CD4-positive, alpha-beta T cell treated with Interleukin-4 for 1 hour (primary cell): ENCODE results near the gene VAC14.
"Not testable (repeated sequence)": the region's sequence is repeated elsewhere in the genome, so short reads cannot be mapped to it uniquely, and the experiment has no call there.

ENCODE experiments used
- DNase-seq, 2 donors: peaks; one replicate each; pipeline ENCODE4 v3.0.0-alpha.2; 2020 to 2022

The VAC14 gene

DNA sequence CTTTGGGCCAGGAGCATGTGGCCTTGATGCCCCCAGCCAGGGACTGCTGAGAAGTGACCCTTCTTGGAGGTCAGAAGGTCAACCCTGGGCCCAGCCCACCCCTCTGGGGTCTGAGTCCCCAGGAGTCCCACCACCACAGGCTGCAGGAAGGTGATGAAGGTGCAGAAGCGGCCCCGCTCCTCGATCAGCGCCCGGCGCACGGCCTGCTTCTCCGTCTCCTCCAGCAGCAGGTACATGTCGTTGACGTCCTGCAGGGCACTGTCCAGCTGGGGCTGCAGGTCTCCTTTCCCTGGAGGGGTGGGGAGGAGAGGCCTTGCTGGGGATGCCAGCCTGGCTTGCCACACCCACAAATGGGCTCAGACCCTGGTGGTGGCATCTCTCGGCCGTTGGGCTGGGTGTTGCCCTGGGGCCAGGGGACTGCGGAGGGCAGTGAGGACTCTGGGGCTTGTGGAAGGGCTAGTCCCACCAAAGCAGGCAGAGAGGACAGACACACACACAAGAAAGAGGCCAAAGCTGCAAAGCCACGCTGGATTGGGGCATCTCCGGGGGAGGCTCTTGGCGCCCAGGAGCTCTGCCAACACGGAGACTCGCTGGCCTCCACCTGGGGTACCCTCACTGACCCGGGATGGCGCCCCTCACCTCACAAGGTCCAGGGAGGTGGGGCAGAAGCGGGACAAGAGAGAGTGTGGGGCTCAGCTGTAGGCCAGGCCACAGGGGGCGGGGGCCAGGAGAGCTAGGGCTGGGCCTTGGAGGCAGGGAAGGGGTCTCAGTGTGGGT lies 122.6 kb downstream of the VAC14 start:
- DNase-seq = no peak

DNA sequence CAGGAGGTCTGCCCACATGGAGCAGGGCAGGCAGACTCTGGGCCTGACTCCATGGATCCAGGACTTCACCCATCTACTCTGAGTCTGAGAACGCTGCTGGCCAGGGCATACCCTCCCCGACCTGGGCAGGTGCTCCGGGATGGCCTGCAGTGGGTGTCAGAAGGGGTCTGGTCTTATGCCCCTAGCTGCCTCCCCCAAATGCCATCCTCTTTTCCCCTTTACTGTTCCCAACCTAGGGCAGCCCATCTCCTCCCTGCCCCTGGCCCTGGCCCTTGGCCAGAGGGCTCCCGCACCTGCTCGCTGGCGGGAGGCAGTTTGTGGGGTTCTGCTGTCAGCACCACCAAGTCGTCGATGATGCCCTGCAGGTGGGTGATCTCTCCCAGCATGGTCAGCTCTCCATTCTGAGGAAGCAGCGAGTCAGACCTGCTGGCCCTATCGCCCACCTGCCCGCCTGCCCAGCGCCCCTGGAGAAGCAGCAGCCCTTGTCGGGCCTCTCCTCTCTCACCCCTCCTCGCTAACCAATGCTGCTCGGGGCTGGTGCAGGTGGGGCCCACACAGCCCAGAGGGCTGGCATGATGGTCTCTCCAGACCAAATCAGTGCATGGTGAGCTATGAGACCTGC lies 123.3 kb downstream of the VAC14 start:
- no peak for DNase-seq

DNA sequence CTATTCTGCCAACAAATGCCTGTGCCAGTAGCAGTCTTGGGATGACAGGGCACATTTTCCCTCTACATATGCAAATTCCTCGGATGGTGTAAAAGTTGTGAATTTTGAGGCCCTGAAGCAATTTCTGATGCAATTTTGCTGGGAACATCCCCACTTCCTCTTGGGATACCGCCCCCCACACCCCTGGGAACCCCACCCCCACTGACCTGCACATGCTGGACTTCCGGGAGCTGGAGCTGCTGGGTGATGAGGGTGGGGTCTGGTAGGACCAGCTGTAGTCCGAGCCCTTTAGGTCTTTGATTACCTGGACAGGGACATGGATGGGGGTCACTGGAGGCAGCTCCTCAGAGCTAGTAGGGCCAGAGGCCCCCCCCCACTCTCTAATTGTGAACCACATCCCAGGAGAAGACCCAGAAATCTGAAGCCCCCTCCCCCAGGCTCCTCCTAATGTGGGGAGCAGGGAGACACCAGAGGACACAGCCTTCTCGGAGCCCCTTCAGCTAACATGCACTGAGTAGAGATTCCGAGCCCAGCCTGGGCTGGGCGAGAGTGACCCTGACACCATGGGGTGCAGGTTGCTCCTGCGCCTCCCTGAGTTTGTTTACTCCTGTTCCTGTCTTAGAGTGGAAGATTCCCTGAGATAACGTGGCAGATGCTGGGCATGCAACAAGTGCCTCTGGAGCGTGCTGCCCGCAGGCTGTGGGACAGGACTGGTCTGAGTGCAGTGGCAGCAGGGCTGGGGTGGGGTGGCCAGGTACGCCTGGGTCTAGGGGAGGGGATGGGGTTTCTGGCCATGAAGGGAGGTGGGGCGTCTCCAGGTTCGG lies 124.1 kb downstream of the VAC14 start:
- DNase-seq = no peak

DNA sequence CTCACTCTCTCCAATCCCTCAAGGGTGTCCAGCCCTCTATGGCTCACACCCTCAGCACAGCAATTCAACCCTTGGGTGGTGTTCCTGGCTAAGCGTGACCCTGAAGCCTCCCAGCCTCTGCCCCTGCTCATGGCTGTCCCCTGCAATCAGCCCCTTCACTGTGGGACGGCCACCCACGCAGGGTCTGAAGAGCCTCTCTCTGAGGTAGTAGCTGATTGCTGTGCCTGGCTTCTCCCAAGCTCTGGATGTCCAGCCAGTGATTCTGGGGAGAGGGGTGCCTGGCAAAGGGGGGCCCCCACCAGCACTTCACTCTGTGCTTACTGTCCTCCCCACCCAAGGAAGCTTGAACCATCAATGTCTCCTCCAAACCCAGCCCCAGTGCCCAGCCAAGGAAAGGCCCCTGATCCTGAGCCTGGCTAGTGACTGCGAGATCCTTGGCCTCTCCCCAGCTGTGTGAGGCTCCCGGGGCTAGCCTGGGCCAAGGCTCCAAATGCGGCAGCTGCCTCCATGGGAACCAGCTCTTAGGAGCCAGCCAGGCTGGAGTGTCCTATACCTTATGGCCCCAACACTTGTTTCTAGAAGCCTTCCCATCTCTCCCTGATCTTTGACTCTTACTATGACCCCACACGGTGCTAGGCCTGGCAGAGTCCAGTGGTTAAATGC lies 125.0 kb downstream of the VAC14 start:
- DNase-seq = no peak

DNA sequence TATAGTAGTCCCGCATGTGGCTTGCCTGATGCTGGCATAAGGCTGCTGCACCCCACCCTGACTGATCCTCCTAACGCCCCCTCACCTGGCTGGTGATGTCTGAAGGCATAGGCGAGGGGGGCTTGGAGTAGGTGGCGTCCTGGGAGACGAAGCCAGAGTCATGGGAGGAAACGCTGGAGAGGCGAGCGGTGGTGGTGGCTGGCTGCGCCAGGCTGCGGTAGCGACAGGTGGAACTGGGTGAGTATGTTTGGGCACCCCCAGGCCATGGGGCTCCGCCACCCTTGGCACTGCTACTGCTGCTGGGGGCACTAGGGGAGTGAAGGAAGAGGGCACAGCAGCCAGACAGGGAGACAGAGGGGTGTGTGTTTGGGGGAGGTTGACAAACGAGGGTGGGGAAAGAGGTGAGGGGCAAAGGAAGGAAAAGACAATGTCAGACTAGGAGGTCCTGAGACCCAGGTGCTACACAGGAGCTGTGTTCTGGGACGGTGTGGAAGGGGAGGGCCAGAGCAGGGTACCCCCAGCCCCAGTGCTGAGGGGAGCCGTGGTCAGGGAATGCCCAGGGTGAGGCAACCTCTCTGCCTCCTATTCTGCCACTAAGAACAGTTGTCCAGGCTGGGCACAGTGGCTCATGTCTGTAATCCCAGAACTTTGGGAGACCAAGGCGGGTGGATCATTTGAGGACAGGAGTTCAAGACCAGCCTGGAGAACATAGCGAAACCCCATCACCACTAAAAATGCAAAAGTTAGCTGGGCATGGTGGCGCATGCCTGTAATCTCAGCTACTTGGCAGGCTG lies 126.5 kb downstream of the VAC14 start:
- no peak for DNase-seq

DNA sequence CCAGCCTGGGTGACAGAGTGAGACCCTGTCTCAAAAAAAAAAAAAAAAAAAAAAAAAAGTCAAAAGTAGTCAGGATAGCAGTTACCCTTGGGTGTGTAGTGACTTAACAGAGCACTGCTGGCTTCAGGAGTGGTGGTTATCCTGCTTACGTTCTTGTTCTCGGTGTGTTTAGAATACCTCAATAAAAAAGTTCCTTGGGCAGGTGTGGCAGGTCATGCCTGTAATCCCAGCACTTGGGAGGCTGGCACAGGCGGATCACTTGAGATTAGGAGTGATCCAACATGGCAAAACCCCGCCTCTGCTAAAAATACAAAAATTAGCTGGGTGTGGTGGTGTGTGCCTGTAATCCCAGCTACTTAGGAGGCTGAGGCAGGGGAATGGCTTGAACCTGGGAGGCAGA lies 130.0 kb downstream of the VAC14 start:
- DNase-seq = not testable (repeated sequence)

GRCh38 chr16:70670175-70670574 lies 130.8 kb downstream of the VAC14 start:
- no peak for DNase-seq

GRCh38 chr16:70665806-70666735 lies 134.9 kb downstream of the VAC14 start:
- DNase-seq = no peak

DNA sequence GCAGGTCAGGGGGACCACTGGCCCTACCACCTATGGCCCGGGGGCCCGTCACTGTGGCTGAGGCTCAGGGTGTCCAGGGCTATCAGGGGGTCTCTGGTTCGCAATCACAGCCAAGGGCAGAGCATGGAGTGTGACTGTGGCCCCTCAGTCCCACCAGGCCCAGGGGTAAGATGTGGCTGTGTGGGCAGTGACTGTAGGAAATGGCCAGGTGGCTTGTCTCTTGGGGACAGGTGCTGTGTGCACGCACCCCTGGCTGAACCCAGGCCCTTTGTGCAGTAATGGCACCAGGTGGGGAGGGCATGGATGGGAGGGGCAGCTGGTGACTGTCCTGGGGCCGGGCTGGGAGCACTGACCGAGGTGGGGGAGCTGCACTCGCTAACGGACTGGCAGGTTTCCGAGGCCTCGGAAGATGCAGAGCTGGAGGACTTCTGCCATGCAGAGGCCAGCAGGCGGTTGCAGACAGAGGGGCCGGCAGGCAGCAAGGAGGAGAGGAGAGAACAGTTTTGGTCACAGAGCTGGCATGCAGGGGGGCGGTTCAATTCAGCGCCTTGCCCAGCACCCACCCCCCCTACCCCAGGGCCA lies 135.8 kb downstream of the VAC14 start:
- no peak for DNase-seq

DNA sequence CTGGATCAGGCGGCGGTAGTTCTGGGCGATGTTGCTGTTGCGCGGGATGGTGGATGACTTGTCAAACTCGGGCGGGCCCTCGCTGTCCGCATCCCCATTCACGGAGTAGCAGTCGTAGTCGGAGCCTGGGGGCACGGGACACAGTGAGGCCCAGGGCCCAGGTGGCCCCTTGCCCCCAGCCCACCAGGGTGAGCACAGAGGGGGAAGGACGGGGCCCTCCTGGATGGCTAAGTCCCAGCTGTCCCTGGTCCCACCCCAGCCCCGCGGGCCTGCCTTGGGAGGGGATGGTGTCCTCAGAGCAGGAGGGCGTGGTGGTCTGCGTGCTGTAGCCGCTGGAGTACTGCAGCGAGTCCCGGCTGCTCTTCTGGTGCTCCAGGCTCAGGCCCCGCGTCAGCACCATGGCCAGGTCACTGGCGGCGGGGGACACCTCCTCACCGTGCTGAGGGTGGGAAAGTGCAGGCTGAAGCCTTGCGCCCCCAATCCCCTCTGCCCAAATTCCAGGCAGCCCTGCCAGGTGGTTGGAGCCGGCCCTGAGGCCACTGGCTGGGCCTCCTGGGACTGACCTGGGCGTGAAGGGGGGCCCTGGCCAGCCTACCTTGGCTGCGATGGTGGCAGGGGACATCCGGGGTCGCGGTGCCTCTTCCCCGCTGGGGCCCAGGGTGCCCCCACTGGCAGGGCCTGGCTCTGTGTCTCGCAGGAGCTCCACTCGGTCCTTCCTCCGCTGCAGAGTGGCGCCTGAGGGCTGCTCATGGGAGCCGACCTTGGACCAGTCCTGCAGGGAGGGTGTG lies 136.4 kb downstream of the VAC14 start:
- no peak for DNase-seq

GRCh38 chr16:70663524-70664324 lies 137.2 kb downstream of the VAC14 start:
- no peak for DNase-seq

DNA sequence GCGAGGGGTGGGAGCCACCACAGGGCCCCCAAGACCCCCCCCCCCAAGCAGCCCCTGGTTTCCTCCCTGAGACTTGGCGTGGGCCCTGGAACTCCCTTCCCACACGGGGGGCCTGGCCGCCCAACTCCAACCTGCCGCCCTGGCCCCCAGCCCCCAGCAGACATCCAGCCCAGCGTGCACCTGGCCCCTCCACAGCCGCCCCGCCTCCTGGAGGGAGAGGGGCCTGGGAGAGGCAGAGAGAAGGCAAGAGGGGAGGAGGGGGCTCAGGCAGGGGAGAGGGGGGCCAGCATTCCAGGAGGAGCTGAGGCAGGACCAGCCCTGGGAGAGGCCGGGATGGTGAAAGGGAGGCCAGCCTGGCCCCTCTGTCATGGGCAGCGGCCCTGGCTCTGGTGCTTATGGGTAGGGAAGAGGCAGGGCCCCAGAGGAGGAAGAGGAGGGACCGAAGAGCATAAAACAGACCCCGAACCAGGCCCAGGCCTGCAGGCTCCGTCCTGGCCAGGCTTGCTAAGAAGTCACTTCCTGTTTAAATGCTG lies 137.9 kb downstream of the VAC14 start:
- DNase-seq = no peak

GRCh38 chr16:70661918-70662641 lies 138.9 kb downstream of the VAC14 start:
- no peak for DNase-seq

GRCh38 chr16:70661534-70661917 lies 139.4 kb downstream of the VAC14 start:
- DNase-seq = no peak

GRCh38 chr16:70660672-70661350 lies 140.1 kb downstream of the VAC14 start:
- no peak for DNase-seq

DNA sequence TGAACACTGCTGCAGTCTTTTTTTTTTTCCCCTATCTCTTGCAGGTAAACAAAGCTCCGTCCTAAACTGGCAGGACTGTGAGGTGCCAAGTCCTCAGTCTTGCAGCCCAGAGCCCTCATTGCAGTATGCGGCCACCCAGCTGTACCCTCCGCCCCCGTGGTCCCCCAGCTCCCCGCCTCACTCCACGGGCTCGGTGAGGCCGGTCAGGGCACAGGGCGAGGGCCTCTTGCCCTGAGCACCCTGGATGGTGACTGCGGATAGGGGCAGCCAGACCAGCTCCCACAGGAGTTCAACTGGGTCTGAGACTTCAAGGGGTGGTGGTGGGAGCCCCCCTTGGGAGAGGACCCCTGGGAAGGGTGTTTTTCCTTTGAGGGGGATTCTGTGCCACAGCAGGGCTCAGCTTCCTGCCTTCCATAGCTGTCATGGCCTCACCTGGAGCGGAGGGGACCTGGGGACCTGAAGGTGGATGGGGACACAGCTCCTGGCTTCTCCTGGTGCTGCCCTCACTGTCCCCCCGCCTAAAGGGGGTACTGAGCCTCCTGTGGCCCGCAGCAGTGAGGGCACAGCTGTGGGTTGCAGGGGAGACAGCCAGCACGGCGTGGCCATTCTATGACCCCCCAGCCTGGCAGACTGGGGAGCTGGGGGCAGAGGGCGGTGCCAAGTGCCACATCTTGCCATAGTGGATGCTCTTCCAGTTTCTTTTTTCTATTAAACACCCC lies 140.8 kb downstream of the VAC14 start:
- no peak for DNase-seq

DNA sequence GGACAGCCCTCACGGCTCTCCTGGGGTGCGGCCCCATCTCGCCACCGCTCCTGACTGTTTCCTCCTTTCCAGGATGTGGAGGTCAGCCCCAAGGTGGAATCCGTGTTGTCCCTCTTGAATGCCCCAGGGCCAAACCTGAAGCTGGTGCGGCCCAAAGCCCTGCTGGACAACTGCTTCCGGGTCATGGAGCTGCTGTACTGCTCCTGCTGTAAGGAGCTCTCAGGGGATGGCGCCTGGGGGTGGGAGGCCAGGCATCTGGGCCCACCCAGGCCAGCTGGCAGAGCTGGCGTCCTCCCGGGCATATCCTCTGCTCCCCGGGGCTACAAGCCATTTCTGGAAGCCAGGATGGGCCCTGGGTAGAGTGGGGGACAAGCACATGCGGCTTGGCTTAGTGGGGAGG lies 141.4 kb downstream of the VAC14 start:
- no peak for DNase-seq
